Adrenal gland (tissue), 12 donors: ENCODE results near the gene SYCP3. TPM values are rescaled to one million over a fixed set of nuclear protein-coding genes. Genes with fewer than 3 reads are reported as not detected.
A peak's percentile ranks its signal among the peaks of the same experiment; 100 is the strongest.

Experiments
- DNase-seq, 7 donors: peaks; one replicate each; pipeline ENCODE4 v3.0.0-alpha.2; 2019 to 2020
- H3K27ac ChIP-seq, 5 donors: fragments of 200-600 bp; sonication (generic) in 4 of 5; 1 replicate in 3 of 5; 2 replicates in 2 of 5; pipeline versions ENCODE4 v1.5.1 to v1.8.0; 2016 to 2020; ENCODE audit warnings: mild to moderate bottlenecking in 1 of 5
- H3K27me3 ChIP-seq: fragments of 200-600 bp; 2 replicates; pipeline ENCODE4 v1.8.0; 2021
- H3K36me3 ChIP-seq, 2 donors: fragments of 200-600 bp; replicated peaks in 1 of 2; 1 replicate in 1 of 2; 2 replicates in 1 of 2; pipeline versions ENCODE4 v1.5.1 to v1.8.0; 2018 to 2022
- H3K4me1 ChIP-seq, 2 donors: fragments of 200-600 bp; replicated peaks in 1 of 2; 1 replicate in 1 of 2; 2 replicates in 1 of 2; pipeline versions ENCODE4 v1.5.1 to v1.8.0; 2018 to 2021
- H3K4me3 ChIP-seq, 4 donors: fragments of 200-600 bp; sonication (generic) in 3 of 4; one replicate each; pipeline ENCODE4 v1.5.1; 2016 to 2018
- H3K9me3 ChIP-seq, 3 donors: fragments of 200-600 bp; sonication (generic) in 1 of 3; replicated peaks in 1 of 3; 1 replicate in 2 of 3; 2 replicates in 1 of 3; pipeline versions ENCODE4 v1.5.1 to v1.8.0; 2016 to 2021
- POLR2A ChIP-seq, 2 donors: fragments of 450-650 bp; IDR thresholded peaks; one replicate each; pipeline ENCODE4 v1.6.1; 2017; ENCODE audit warnings: antibody characterized with exemption in 2 of 2, mild to moderate bottlenecking in 2 of 2, moderate library complexity in 1 of 2
- WGBS, 4 donors: extraction: QIAGEN DNeasy Blood & Tissue Kit in 2 of 4; methylation state at CpG; one replicate each; pipeline versions ENCODE4 v1.1.5 to v1.1.7; 2013 to 2017; 5-methylcytosine and 5-hydroxymethylcytosine counted together
- intact Hi-C, 2 donors: fragments of 100-400 bp; cut with DNase I; formaldehyde crosslinking; loops; one replicate each; pipeline versions ENCODE4 v1.14.1 to v1.15.0; 2022 to 2023
- polyA plus RNA-seq, 3 donors: library from polyadenylated mRNA; stranded (reverse); fragments of 200-250 nt in 2 of 3; fragments of 350-450 nt in 1 of 3; fragmentation: Illumina TruSeq in 1 of 3; extraction: RNeasy Lipid Tissue Mini Kit (QIAGEN cat#74804) in 1 of 3; gene quantifications; one replicate each; pipeline ENCODE4 v1.2.3, GENCODE V29; 2013 to 2014
- total RNA-seq, 9 donors: library from RNA; depleted of rRNA in 4 of 9; stranded (reverse); fragments of >200 nt in 4 of 9; fragments of 120-200 nt in 1 of 9; fragmentation: NEBNext Ultra II Directional in 1 of 9; extraction: Animal tissue kit (Norgen Biotek cat#: 25700) in 1 of 9; gene quantifications; one replicate each; pipeline versions ENCODE4 v1.1.0 to v1.2.4, GENCODE V29; 2013 to 2023
- TF ChIP-seq, protein P1 (sequence below), 6 experiments: fragments of 450-650 bp in 4 of 6; fragments of 200-600 bp in 2 of 6; sonication (generic) in 1 of 6; IDR thresholded peaks; 1 replicate in 5 of 6; 2 replicates in 1 of 6; pipeline versions ENCODE4 v1.5.1 to v1.8.0; 2016 to 2021; ENCODE audit warnings: antibody characterized with exemption in 6 of 6, mild to moderate bottlenecking in 2 of 6, moderate library complexity in 1 of 6
- donor health status: healthy with polysubstance abuse.
- donor health status: Bipolar disorder and iron deficiency.
- donor health status: DM: yes; HTN: yes; CAD: no.
- donor health status: DM: no; HTN: no; CAD: no.
- donor health status: DM: no; HTN: no; CAD: no.
- donor health status: DM: yes; HTN: yes; CAD: no.

Gene SYCP3
- total and polyA plus RNA-seq, 12 donors = 0.11 to 0.37 (median 0.18) TPM; not detected in 8

DNA sequence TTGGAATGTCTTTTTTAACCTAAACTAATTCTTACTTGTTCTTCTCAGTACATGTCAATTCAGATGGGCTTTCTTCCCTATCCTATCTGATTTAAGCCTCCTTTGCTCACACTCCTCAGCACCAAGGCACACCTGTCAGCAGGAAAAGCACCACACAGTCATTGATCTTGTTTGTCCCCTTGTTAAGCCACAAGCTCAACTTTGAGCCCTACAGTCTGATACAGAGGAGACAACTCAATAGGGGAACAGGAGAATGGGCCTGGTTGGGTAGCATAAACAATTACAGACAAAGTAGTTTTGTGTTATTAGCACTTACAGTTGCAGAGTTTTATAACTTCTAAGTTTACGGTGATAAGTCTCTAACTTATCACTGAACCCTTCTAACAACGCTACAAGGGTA, 29.5 kb upstream of the SYCP3 start:
- no peak overlapping the region for H3K4me3 ChIP-seq
- DNase-seq = no peak
- H3K4me1 ChIP-seq = no peaks in the 10 kb centered on the region
- H3K9me3 ChIP-seq = no peaks in the 10 kb centered on the region
- intact Hi-C loops = no loop called here
- no peaks in the 10 kb centered on the region for H3K27me3 ChIP-seq
- no peak for TF ChIP-seq POLR2A (IDR thresholded peaks at IDR 0.05)
- TF ChIP-seq, protein P1, sequence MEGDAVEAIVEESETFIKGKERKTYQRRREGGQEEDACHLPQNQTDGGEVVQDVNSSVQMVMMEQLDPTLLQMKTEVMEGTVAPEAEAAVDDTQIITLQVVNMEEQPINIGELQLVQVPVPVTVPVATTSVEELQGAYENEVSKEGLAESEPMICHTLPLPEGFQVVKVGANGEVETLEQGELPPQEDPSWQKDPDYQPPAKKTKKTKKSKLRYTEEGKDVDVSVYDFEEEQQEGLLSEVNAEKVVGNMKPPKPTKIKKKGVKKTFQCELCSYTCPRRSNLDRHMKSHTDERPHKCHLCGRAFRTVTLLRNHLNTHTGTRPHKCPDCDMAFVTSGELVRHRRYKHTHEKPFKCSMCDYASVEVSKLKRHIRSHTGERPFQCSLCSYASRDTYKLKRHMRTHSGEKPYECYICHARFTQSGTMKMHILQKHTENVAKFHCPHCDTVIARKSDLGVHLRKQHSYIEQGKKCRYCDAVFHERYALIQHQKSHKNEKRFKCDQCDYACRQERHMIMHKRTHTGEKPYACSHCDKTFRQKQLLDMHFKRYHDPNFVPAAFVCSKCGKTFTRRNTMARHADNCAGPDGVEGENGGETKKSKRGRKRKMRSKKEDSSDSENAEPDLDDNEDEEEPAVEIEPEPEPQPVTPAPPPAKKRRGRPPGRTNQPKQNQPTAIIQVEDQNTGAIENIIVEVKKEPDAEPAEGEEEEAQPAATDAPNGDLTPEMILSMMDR (IDR thresholded peaks at IDR 0.05) = no peak
- H3K27ac ChIP-seq = no peak overlapping the region
- 88 to 95% (median 90%) methylated on average over 2 of the region's 2 CpGs for WGBS, 4 donors
- peaks cover 0 to 7% of the 10 kb centered on the region in 2 donors for H3K36me3 ChIP-seq

DNA sequence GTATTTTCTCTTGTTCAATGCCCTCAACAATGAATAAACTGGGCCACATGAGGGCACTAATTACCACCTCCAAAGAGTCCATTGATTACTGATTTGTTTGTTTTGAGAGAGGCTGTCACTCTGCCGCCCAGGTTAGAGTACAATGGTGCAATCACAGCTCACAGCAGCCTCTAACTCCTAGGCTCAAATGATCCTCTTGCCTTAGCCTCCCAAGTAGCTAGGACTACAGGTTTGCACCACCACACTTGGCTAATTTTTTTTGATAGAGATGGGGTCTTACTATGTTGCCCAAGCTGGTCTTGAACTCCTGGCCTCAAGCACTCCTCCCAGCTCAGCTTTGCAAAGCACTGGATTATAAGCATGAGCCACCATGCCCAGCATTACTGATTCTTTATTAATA, 28.3 kb upstream of the SYCP3 start:
- H3K36me3 ChIP-seq = peaks cover 0 to 7% of the 10 kb centered on the region in 2 donors
- WGBS, 4 donors = 89 to 95% (median 92%) methylated on average over 1 of the region's 1 CpG
- no peak for DNase-seq
- H3K9me3 ChIP-seq = no peaks in the 10 kb centered on the region
- intact Hi-C loops = no loop called here
- H3K27ac ChIP-seq = no peak overlapping the region
- H3K4me3 ChIP-seq = no peak overlapping the region
- no peaks in the 10 kb centered on the region for H3K27me3 ChIP-seq
- TF ChIP-seq POLR2A (IDR thresholded peaks at IDR 0.05) = no peak
- TF ChIP-seq, protein P1 (IDR thresholded peaks at IDR 0.05) = no peak
- no peaks in the 10 kb centered on the region for H3K4me1 ChIP-seq

DNA sequence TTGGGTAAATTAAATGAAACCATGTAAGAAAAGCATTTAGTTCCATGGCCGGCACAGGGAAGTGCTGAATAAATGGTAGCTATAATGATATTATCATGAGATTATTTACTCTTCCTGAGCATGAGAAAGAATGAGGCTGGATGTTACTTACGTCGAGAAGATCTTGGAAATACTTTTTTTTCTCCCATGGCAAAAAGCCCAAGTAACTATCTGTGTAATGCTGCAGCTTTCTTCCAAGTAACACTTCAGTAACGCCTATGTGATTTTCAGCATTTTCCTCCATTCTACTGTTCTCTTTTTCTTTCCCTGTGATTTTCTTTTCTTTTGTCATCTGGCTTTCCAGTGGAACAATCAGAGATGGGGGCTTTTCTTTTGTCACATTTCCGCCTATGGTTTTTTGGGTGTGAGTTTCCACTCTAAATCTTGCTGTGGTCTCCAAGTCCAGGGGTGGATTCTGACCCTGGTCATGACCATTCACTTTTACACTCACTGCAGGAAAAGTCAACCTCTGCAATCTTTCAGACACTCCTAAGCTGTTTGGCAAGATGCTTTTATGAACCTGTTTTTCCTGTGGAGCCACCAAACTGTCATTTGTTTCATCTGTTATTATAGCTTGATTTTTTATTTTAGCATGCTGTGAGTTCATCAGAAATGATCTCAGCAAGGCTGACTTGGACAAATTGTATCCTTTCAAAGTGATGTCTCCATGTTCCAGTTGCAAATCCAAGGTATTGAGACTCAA, 25.0 kb upstream of the SYCP3 start:
- no peaks in the 10 kb centered on the region for H3K4me1 ChIP-seq
- intact Hi-C loops = no loop called here
- no peak overlapping the region for H3K27ac ChIP-seq
- H3K27me3 ChIP-seq = no peaks in the 10 kb centered on the region
- no peak overlapping the region for H3K4me3 ChIP-seq
- WGBS, 4 donors = 76 to 82% (median 78%) methylated on average over 5 of the region's 5 CpGs
- H3K9me3 ChIP-seq = no peaks in the 10 kb centered on the region
- no peak for DNase-seq
- no peak for TF ChIP-seq POLR2A (IDR thresholded peaks at IDR 0.05)
- TF ChIP-seq, protein P1 (IDR thresholded peaks at IDR 0.05) = no peak
- H3K36me3 ChIP-seq = peaks cover 0 to 7% of the 10 kb centered on the region in 2 donors

DNA sequence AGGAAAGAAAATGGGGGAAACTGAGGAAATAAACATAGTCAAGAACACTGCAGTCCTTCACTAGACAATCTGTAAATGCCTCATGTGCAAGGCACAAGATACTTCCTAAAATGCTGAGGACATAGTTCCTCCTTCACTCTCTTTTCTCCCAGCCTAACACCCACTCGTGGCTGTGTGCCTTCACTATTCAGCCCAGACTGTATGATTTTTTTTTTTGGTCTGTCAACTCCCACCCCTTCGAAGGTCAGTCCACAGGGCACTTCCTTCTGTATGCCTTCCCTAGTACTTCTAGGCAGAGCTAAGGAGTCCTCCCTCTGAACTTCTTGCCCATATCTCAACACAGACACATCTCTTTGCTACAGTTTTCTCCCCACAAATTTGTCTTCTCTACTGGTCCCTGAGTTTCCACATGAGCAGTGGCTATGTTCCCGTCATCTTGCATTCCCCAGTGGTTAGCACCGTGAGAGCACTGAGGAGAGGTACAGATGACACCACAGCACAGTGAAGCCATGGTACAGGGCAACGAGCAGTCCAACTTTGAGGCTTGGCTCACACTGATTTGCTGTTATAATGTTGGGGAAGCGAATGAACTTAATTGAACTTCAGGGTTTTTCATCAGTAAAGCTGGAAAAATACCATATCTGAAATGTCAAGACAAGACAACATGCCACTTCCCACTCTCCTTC, 24.1 kb upstream of the SYCP3 start:
- Histone ChIP-seq H3K36me3 (no peaks in the 10 kb centered on the region), H3K4me3 (no peak overlapping the region), H3K27ac (peak overlapping the region in 1 of 5 donors; percentile 25), H3K9me3 (no peaks in the 10 kb centered on the region), H3K27me3 (no peaks in the 10 kb centered on the region), H3K4me1 (no peaks in the 10 kb centered on the region)
- TF ChIP-seq, protein P1 (IDR thresholded peaks at IDR 0.05) = no peak
- TF ChIP-seq POLR2A (IDR thresholded peaks at IDR 0.05) = no peak
- WGBS, 4 donors = 73 to 82% (median 76%) methylated on average over 6 of the region's 6 CpGs
- intact Hi-C loops = no loop called here
- peak in 1 of 7 donors; percentile 13 for DNase-seq
